HG02870 (cell line): ENCODE data around the gene POC1B.
"Not testable (repeated sequence)": the region's sequence is repeated elsewhere in the genome, so short reads cannot be mapped to it uniquely, and the experiment has no call there.

Experiments
- ATAC-seq: cut with Tn5 transposase; IDR thresholded peaks from one replicate; pipeline ENCODE4 v1.9.1; 2021; ENCODE audit warnings: mild to moderate bottlenecking, moderate library complexity; ENCODE audit not compliant: unreplicated experiment

Gene POC1B

DNA sequence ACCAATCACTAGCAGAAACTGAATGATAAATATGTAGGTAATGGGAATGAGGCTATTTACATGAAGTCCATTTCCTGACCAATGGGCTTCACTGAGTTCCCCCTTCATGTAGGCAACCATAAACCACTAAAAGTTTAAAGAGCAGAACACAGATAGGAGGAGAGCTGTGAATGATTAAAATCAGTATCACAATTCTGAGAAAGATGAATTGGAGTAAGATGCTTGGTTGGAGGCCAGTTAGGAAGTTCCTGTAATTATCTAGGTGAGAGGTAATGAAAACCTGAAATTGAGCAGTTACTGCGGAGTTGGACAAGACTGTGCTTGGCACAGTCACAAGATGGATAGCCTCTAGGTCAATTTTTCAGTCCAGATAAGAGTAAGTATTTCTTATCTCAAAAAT lies 57.8 kb downstream of the POC1B start:
- no peak for ATAC-seq

- ATAC-seq, result no peak
Measured at GRCh38 chr12:89464974-89465592, 60.8 kb downstream of the POC1B start.

- peak; percentile 95 for ATAC-seq
Measured at GRCh38 chr12:89461649-89462612, 63.9 kb downstream of the POC1B start.

DNA sequence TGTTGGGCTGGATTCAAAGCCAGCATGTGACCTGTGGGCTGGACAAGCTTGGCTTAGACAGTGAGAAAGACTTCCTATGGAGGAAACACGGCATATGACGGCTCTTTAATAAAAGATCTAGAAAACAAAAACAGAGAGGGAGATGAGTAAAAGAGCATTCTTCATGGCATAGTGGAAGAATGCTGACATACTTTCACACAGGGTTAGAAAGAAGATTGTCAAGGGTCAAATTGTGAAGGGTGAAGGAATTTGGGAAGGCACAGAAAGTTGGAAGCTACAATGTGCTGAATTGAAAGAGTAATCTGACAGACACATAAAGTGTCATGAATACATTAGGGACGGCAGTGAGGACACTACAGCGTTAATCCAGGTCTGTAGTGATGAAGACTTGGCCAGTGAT lies 64.7 kb downstream of the POC1B start:
- no peak for ATAC-seq

- not testable (repeated sequence) for ATAC-seq
Measured at GRCh38 chr12:89459279-89459678, 66.6 kb downstream of the POC1B start.

DNA sequence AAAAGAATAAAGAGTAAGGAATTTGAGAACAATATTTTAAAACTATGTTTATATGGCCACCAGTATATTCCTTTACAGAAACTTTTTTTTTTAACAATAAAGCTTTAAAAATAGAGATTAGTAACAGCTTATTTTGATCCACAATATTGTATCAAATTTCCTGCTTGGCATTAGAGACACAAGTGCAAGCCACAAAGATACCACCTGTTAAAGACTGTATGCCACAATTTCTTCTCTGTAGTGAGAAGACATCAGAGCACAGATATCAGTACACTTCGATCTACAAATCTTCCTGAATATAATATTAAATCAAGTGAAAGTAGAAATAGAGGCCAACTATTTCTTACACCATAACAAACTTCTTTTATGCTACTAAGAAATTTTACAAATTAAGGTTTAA lies 69.3 kb downstream of the POC1B start:
- ATAC-seq, result no peak

- ATAC-seq, result no peak
Measured at GRCh38 chr12:89454080-89454848, 71.6 kb downstream of the POC1B start.

- no peak for ATAC-seq
Measured at GRCh38 chr12:89453121-89453978, 72.5 kb downstream of the POC1B start.

DNA sequence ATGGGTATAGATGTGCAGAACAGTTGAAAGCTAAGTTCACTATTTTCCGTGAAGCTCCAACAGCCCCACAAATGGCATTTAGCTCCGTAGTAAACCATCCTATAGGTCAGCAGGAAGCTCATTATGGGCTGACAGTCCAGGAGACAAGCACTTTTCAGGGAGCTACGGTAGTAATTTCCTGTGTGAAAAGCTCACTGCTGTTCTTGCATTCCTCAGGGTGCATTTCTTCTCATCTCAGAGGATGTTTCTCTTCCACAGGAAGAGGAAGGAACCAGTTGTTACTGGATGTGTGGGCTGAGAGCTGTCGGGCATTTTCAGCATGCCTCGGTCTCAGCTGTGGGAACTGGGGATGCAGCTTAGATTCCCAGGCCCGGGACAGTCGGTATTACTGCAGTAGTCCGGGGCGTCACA lies 74.0 kb downstream of the POC1B start:
- ATAC-seq, result no peak

DNA sequence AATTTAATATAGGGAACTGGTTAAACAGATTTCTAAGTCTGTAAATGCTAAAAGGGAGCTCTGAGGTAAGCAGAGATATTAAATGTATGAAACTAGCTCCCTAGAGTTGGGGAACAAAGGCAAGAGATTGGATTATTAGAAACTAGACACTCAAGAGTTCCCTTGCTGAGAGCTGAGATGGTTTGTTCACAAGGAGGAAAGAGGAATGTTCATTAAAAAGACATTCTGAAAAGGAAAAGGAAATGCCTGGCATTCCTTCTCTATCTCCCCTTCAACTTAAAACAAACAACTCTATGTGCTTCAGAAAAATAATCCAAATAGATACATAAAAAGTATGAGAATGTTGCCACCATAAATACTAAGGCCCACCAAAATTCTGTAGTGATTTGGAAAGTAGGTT lies 74.9 kb downstream of the POC1B start:
- no peak for ATAC-seq

DNA sequence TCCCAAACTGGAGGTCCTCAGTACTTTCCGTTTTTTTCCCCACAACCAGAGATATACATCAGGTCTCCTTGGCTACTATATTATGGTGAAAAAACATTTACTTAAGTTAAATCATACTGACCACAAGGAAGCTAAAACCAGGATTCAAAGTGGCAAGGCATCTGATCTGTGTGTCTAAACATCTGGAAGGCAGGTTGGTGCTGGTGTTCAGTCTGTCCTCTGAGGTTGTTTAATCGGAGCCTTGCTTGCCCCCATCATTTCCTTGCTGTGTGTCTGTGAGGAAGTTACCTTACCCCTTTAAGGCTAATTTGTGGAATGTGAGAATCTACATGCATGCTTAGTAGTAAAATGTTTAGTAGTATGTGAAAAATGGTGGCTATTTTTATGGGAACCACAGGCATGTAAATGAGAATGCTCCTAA lies 76.9 kb downstream of the POC1B start:
- ATAC-seq, result no peak

DNA sequence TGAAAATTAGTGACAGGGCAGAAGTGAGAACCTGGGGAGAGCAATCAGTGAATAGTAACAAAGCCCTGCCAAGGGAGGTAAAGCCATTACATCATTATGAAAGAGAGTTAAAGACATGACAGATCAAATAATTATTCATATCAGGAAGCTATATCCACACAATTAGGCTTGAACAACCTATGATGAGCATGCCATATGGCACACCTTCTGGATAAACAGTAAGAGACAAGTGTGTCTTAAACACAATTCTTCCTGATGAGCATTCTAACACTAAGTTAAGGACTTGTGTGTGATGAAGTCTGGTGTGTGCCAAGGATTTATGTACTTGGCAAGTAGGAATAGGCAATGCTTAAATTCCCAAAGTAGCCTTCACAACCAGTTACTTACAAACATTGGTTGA lies 77.3 kb downstream of the POC1B start:
- ATAC-seq, result no peak

GRCh38 chr12:89439941-89440340 lies 85.9 kb downstream of the POC1B start:
- ATAC-seq, result no peak

DNA sequence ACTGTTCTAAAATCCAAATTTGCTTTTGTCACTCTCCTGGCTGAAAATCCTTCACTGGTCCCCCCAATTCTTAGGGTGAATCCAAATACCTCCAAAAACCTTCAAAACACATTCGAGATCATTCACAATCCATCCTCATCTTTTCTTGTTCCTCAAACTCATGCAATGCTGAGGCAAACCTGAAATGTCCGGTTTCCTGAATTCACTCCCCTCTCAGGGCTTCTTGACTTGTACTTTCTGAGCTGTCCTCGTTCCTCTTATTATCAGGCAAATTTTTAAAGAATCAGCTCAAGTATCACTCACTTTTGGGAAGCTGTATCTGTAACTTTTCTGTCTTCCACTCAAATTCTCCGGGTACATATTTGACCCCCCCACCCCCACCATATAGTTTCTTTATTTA lies 88.6 kb downstream of the POC1B start:
- no peak for ATAC-seq

GRCh38 chr12:89436062-89436461 lies 89.8 kb downstream of the POC1B start:
- ATAC-seq, result no peak

DNA sequence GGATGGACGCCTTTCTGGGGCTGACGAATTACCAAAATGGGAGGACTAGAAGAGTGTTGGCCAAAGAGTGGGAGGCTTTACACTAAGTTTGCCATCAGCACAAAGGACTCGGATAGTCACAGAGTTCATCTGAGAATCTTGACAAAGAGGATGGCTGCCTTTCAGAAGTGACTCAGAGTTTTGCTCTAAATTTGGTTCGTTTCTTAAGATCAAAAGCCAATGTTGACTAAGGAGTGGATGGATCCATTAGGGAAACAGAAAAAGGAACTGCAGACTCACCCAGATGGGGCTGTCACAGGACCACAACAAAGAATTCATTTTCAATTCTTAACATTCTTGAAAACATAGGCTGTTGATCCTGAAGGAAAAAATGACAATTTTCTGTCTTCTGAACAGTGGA lies 92.2 kb downstream of the POC1B start:
- no peak for ATAC-seq

- no peak for ATAC-seq
Measured at GRCh38 chr12:89432396-89432795, 93.5 kb downstream of the POC1B start.

- no peak for ATAC-seq
Measured at GRCh38 chr12:89429528-89429927, 96.3 kb downstream of the POC1B start.

DNA sequence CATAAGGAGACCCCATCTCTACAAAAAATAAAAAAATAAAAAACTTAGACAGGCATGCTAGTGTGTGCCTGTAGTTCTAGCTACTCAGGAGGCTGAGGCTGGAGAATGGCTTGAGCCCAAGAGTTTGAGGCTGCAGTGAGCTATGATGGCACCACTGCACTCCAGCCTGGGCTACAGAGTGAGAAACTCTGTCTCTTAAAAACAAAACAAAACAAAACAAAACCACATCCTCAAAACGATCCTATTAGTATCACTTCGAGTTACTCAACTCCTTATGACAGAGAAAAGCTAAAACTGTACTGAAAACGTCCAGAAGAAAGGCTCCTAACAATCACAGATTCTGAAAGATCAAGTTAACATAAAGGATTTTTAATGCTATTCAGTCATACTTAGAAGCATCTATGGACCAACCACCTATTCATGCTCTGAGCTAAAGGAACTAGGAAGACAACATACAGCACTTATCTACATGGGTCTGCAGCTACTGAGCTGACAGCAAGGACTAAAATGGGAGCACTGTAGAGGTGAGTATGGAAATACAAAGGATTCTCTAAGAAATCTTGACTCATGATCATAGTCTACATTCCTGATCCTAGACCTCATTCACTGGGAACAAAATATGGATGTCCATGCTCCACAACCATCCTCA lies 98.2 kb downstream of the POC1B start:
- ATAC-seq, result peak; percentile 97

- ATAC-seq, result no peak
Measured at GRCh38 chr12:89424846-89425245, 101.0 kb downstream of the POC1B start.
